B cell (primary cell): ENCODE measurements around the gene DROSHA.

Experiments used
- EZH2 ChIP-seq: IDR thresholded peaks from 2 replicates; pipeline ENCODE4 v1.6.1; 2012; ENCODE audit warnings: borderline replicate concordance, low read depth, mild to moderate bottlenecking, moderate library complexity, low read length; ENCODE audit not compliant: insufficient read depth, poor library complexity, severe bottlenecking
- TF ChIP-seq, protein P1 (sequence below): fragments of 200-600 bp; IDR thresholded peaks from one replicate; pipeline ENCODE4 v1.8.0; 2022; ENCODE audit warnings: antibody characterized with exemption, mild to moderate bottlenecking

DNA sequence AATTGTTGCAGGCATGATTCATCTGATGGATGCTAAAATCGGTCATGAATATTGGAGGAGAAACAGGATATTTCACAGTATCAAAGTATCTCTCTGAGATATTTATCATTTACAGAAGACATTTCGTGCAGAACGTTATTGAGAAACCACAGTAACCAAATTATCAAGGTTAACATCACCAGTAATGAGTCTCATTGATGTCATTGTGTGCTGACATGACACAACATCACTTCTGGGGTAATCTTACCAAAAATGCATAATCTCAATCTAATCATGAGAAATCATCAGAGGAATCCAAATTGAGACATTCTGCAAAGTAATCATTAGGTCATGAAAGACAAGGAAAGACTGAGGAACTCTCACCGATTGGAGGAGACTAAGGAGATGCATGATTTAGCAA, 42.9 kb upstream of the DROSHA start:
- TF ChIP-seq, protein P1, sequence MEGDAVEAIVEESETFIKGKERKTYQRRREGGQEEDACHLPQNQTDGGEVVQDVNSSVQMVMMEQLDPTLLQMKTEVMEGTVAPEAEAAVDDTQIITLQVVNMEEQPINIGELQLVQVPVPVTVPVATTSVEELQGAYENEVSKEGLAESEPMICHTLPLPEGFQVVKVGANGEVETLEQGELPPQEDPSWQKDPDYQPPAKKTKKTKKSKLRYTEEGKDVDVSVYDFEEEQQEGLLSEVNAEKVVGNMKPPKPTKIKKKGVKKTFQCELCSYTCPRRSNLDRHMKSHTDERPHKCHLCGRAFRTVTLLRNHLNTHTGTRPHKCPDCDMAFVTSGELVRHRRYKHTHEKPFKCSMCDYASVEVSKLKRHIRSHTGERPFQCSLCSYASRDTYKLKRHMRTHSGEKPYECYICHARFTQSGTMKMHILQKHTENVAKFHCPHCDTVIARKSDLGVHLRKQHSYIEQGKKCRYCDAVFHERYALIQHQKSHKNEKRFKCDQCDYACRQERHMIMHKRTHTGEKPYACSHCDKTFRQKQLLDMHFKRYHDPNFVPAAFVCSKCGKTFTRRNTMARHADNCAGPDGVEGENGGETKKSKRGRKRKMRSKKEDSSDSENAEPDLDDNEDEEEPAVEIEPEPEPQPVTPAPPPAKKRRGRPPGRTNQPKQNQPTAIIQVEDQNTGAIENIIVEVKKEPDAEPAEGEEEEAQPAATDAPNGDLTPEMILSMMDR: no peak
- no peak for TF ChIP-seq EZH2
